Esophagus squamous epithelium (tissue), 5 donors: Measurements from ENCODE around the gene ARMC9. TPM values are rescaled to one million over a fixed set of nuclear protein-coding genes. Genes with fewer than 3 reads are reported as not detected.

ENCODE experiments used
- DNase-seq: peaks from one replicate; lab custom pipeline; 2025; lab: John Stamatoyannopoulos, UW
- H3K27ac ChIP-seq, 4 donors: fragments of 200-600 bp; sonication (generic); one replicate each; pipeline ENCODE4 v1.5.1; 2016 to 2019; ENCODE audit warnings: mild to moderate bottlenecking in 1 of 4
- H3K27me3 ChIP-seq, 4 donors: fragments of 200-600 bp; sonication (generic); 1 replicate in 3 of 4; 2 replicates in 1 of 4; pipeline versions ENCODE4 v1.5.1 to v1.6.0; 2017 to 2021; ENCODE audit warnings: antibody characterized with exemption in 1 of 4
- H3K36me3 ChIP-seq, 3 donors: fragments of 200-600 bp; sonication (generic); one replicate each; pipeline ENCODE4 v1.5.1; 2016 to 2019
- H3K4me1 ChIP-seq, 3 donors: fragments of 200-600 bp; sonication (generic); one replicate each; pipeline ENCODE4 v1.5.1; 2017 to 2019
- H3K4me3 ChIP-seq, 4 donors: fragments of 200-600 bp; sonication (generic); 1 replicate in 3 of 4; 2 replicates in 1 of 4; pipeline ENCODE4 v1.5.1; 2016 to 2019; ENCODE audit warnings: mild to moderate bottlenecking in 2 of 4, moderate library complexity in 1 of 4
- H3K9me3 ChIP-seq, 3 donors: fragments of 200-600 bp; sonication (generic); one replicate each; pipeline ENCODE4 v1.5.1; 2016 to 2019
- CTCF ChIP-seq, 6 experiments: fragments of 450-650 bp in 4 of 6; fragments of 200-600 bp in 2 of 6; sonication (generic) in 2 of 6; IDR thresholded peaks; one replicate each; pipeline ENCODE4 v1.5.1; 2016 to 2019; ENCODE audit warnings: antibody characterized with exemption in 6 of 6, mild to moderate bottlenecking in 4 of 6, moderate library complexity in 4 of 6
- POLR2A ChIP-seq, 4 donors: fragments of 450-650 bp; IDR thresholded peaks; one replicate each; pipeline ENCODE4 v1.6.1; 2017; ENCODE audit warnings: antibody characterized with exemption in 4 of 4, mild to moderate bottlenecking in 4 of 4, moderate library complexity in 3 of 4
- WGBS, 2 donors: methylation state at CpG; one replicate each; pipeline ENCODE4 v1.1.5; 2018; 5-methylcytosine and 5-hydroxymethylcytosine counted together
- intact Hi-C: fragments of 100-400 bp; cut with DNase I; formaldehyde crosslinking; loops from one replicate; pipeline ENCODE4 v1.15.0; 2022
- total RNA-seq, 4 donors: library from RNA; depleted of rRNA; stranded (reverse); fragments of >200 nt; gene quantifications; one replicate each; pipeline ENCODE4 v1.1.0, GENCODE V29; 2016
- donor health status: DM: yes; HTN: yes; CAD: no.

Gene ARMC9
- total RNA-seq, 4 donors from 2014 or later, result 2.1 to 13.9 (median 3.9) TPM

DNA sequence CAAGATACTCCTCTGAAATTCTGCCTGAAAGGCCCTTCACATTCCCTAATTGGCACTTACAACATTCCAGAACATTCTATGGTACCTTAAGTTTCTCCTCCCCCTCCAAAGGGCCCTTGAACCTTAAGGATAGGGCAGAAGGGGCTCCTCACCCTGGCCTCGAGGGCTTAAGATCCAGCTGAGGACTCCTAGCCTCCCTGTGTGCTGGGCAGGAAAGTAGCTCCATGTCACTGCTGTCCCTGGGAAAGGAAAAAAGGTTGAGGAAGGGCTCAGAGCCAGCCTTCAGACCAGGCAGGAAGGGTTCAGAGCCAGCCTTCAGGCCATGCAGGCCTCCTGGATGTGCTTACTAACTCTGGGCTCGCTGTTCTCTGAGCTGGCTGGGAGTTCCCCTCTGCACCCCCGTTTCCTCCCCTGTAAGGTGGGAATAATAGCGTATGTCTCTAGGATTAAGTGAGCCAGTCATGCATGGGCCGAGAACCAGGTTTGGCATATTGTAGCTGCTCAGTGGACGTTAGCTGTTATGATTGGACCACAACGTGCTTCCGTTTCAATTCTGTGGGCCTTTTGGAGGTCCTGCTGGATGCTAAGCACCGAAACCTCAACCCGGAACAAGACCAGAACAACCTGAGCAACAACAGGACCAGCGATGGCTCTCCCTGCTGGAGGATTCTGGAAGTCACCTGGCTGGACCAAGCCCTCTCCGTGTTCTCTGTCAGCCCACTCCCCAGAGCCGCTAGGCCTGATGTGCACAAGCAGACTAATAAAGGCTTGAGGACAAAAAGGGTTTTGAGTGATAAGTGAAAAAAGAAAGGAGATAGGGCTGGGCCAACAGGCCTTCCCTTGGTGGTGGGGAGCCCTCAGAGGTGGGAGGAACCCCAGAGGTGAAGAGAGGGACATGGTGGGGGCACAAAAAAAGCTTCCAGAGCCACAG is 196.0 kb downstream of the ARMC9 start:
- WGBS, 2 donors, result 52 to 53% methylated on average over 4 to 12 of the region's 13 CpGs
- DNase-seq, result no peak
- H3K27me3 ChIP-seq, result peaks cover 0 to 67% (median 4%) of the 10 kb centered on the region in 4 donors
- H3K4me3 ChIP-seq, result peak overlapping the region in 2 of 4 donors; percentile 56 to 73
- TF ChIP-seq POLR2A (IDR thresholded peaks at IDR 0.05), result no peak
- TF ChIP-seq CTCF (IDR thresholded peaks at IDR 0.05), result peak in 1 of 6 experiments; percentile 39
- no peaks in the 10 kb centered on the region for H3K9me3 ChIP-seq
- no peaks in the 10 kb centered on the region for H3K36me3 ChIP-seq
- intact Hi-C loops, result loop anchor here (10.0 kb wide), 1 partner anchor 170 kb away; no protein-coding TSS in a partner anchor
- peak overlapping the region in 3 of 4 donors; percentile 25 to 58 (median 57) for H3K27ac ChIP-seq
- H3K4me1 ChIP-seq, result peaks cover 12 to 31% (median 15%) of the 10 kb centered on the region in 3 donors

DNA sequence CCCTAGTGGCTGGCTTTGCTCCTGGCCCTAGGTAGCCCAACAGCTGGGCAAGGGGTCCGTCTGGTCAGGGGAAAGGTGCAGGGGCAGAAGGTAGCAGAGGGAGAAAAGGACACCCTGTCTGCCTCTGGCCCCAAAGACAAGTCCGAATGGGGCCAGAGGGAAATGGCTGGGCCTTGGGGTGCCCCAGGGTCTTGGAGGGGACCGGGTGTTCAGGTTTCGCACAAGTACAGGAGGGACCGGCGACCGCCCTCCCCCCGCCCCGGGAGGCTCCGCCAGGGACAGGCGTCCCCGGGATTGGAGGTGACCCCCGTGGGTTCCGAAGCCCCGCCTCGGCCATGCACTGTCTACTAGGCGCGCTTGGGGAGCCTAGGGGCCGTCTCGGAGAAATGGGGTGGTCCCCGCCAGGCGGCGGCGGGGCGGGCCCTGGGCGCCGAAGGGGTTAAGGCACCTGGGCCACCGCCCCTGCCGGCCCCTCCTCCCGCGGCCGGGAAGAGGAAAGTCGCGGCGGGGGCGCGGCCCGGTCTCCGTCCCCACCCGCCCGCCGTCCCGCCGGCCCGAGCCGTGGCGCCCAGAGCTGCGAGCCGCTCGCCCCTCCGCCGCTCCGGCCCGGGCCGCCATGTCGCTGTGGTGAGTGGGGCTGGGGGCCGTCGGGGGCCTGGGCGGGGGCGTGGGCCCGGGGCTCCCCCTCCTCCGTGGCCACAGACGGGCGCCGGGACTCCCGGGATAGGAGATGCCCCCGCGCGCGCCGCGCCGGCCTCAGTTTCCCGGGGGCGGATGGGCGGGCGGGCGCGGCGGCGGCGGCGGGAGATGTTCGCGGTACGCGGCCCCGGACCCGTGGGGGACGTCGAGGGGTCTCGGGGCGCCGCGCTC is 197.0 kb downstream of the ARMC9 start, which contains the start of gene B3GNT7:
B3GNT7 (plus strand) TSS at position 523 of the 870 bp plus-strand sequence; CDS start at position 617, 94 bp downstream.
- TF ChIP-seq POLR2A (IDR thresholded peaks at IDR 0.05), result no peak
- TF ChIP-seq CTCF (IDR thresholded peaks at IDR 0.05), result no peak
- Histone ChIP-seq H3K27me3 (peaks cover 0 to 61% (median 4%) of the 10 kb centered on the region in 4 donors), H3K27ac (peak within 1 kb of the TSS; percentile 25 to 58 (median 50)), H3K4me1 (peaks cover 18 to 41% (median 18%) of the 10 kb centered on the region in 3 donors), H3K36me3 (no peaks in the 10 kb centered on the region), H3K4me3 (peak within 1 kb of the TSS; percentile 34 to 73 (median 48)), H3K9me3 (no peaks in the 10 kb centered on the region)
- intact Hi-C loops, result loop anchor here (10.0 kb wide), 1 partner anchor 171 kb away; no protein-coding TSS in a partner anchor
- no peak for DNase-seq
- 20 to 50% methylated on average over 1 to 3 of the region's 95 CpGs for WGBS, 2 donors

DNA sequence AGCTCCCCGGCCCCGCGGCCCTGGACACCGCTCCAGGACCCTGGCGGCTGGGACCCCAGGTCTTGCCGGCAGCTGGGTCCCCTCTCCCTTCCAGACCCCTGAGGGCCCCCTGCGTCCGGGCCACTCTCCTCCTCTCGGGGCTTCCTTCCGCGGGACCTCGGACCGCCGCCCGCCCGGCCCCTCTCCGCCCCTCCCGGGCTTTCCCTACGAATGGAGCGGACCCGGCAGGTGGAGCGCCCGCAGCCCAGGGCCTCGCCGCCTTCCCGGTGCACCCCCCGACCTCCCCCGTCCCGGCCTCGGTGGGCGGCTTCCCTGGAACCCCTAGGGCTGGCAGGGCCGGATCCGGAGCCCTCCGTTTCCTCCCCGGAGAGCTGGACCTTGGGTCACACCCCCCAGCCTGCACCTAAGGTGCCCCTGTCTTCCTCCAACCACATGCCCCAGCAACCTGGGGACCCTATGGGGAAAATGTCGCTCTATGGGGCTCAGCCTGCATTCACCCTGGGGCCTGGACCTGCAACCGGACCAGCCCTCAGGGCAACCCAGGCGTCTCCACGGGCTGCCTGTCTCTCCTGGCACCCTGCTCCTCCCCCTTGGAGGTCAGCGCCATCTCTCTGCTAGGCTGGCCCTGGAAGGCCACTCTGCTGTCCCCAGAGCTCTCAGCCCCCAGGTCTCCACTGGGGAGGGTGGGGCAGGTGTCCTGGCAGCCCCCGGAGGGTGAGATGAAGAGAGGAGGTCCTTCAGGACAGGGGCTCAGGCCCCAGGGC is 197.8 kb downstream of the ARMC9 start:
- TF ChIP-seq CTCF (IDR thresholded peaks at IDR 0.05), result no peak
- Histone ChIP-seq H3K27ac (peak overlapping the region in 3 of 4 donors; percentile 21 to 57 (median 43)), H3K9me3 (no peaks in the 10 kb centered on the region), H3K36me3 (no peaks in the 10 kb centered on the region), H3K4me1 (peaks cover 18 to 43% (median 18%) of the 10 kb centered on the region in 3 donors), H3K27me3 (peaks cover 0 to 63% (median 4%) of the 10 kb centered on the region in 4 donors), H3K4me3 (peak overlapping the region; percentile 34 to 73 (median 48))
- WGBS, 2 donors, result no CpG with 5 or more reads among the region's 41 CpGs
- intact Hi-C loops, result loop anchor here (10.0 kb wide), 1 partner anchor 171 kb away; no protein-coding TSS in a partner anchor
- DNase-seq, result no peak

- TF ChIP-seq POLR2A (IDR thresholded peaks at IDR 0.05), result no peak
- TF ChIP-seq CTCF (IDR thresholded peaks at IDR 0.05), result no peak
- no peak for DNase-seq
- Histone ChIP-seq H3K27ac (no peak overlapping the region), H3K36me3 (no peaks in the 10 kb centered on the region), H3K27me3 (peaks cover 0 to 67% (median 4%) of the 10 kb centered on the region in 4 donors), H3K4me3 (peak overlapping the region in 1 of 4 donors; percentile 56), H3K9me3 (no peaks in the 10 kb centered on the region), H3K4me1 (peaks cover 18 to 43% (median 18%) of the 10 kb centered on the region in 3 donors)
- intact Hi-C loops, result loop anchor here (10.0 kb wide), 1 partner anchor 172 kb away; no protein-coding TSS in a partner anchor
- 77 to 95% methylated on average over 8 to 12 of the region's 22 CpGs for WGBS, 2 donors
These were observed 198.8 kb downstream of the ARMC9 start for GRCh38 chr2:231397011-231397927.
